HG03565 (cell line): ENCODE data around the gene KAZN.

Experiments used
- ATAC-seq: cut with Tn5 transposase; IDR thresholded peaks from one replicate; pipeline ENCODE4 v1.9.1; 2021; ENCODE audit warnings: mild to moderate bottlenecking, moderate library complexity; ENCODE audit not compliant: unreplicated experiment

KAZN gene

GRCh38 chr1:15064217-15064929 lies 465.9 kb downstream of the KAZN start:
- no peak for ATAC-seq

GRCh38 chr1:15065291-15065690 lies 466.8 kb downstream of the KAZN start:
- no peak for ATAC-seq

- ATAC-seq, result no peak
These were observed 467.3 kb downstream of the KAZN start for GRCh38 chr1:15065736-15066135.

- ATAC-seq, result no peak
These were observed 467.7 kb downstream of the KAZN start for GRCh38 chr1:15066191-15066590.

GRCh38 chr1:15067148-15067547 lies 468.7 kb downstream of the KAZN start:
- ATAC-seq, result no peak

- ATAC-seq, result no peak
These were observed 469.7 kb downstream of the KAZN start for GRCh38 chr1:15068152-15068551.

GRCh38 chr1:15068997-15069396 lies 470.5 kb downstream of the KAZN start:
- ATAC-seq, result no peak

GRCh38 chr1:15070145-15070748 lies 471.8 kb downstream of the KAZN start:
- no peak for ATAC-seq

GRCh38 chr1:15071936-15072335 lies 473.5 kb downstream of the KAZN start:
- no peak for ATAC-seq

- ATAC-seq, result no peak
These were observed 475.4 kb downstream of the KAZN start for GRCh38 chr1:15073799-15074308.

- ATAC-seq, result no peak
These were observed 476.7 kb downstream of the KAZN start for GRCh38 chr1:15075175-15075574.

- no peak for ATAC-seq
These were observed 477.3 kb downstream of the KAZN start for GRCh38 chr1:15075817-15076216.

- no peak for ATAC-seq
These were observed 478.3 kb downstream of the KAZN start for GRCh38 chr1:15076807-15077206.

GRCh38 chr1:15077384-15077783 lies 478.9 kb downstream of the KAZN start:
- ATAC-seq, result no peak

GRCh38 chr1:15080328-15081007 lies 482.0 kb downstream of the KAZN start:
- ATAC-seq, result no peak

- ATAC-seq, result no peak
These were observed 482.6 kb downstream of the KAZN start for GRCh38 chr1:15081102-15081501.

- no peak for ATAC-seq
These were observed 485.1 kb downstream of the KAZN start for GRCh38 chr1:15083578-15083977.

- no peak for ATAC-seq
These were observed 489.9 kb downstream of the KAZN start for GRCh38 chr1:15088281-15088971.

GRCh38 chr1:15089258-15089992 lies 490.9 kb downstream of the KAZN start:
- no peak for ATAC-seq

- ATAC-seq, result no peak
These were observed 491.9 kb downstream of the KAZN start for GRCh38 chr1:15090373-15090772.

- ATAC-seq, result no peak
These were observed 495.6 kb downstream of the KAZN start for GRCh38 chr1:15094056-15094455.
